ENCODE results near the gene KRT4.

DNA sequence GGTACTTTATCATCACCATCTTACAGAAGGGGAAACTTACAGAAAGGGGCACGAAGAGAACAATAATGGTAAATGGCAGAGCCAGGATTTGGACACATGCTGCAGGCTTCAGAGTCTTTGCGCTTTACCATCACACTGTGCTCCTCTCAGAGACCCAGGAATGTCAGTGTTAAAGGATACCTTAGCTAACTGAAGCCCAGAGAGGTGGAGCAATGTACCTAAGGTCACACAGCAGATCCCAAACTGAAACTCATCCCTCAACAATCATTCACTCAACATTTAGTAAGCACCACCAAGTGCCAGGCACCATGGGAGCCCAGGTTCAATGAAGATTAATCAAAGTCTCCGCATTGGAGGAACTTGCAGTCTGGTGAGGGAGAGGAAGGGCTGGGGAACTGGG is 42.9 kb upstream of the KRT4 start:
- TF ChIP-seq, protein P1, sequence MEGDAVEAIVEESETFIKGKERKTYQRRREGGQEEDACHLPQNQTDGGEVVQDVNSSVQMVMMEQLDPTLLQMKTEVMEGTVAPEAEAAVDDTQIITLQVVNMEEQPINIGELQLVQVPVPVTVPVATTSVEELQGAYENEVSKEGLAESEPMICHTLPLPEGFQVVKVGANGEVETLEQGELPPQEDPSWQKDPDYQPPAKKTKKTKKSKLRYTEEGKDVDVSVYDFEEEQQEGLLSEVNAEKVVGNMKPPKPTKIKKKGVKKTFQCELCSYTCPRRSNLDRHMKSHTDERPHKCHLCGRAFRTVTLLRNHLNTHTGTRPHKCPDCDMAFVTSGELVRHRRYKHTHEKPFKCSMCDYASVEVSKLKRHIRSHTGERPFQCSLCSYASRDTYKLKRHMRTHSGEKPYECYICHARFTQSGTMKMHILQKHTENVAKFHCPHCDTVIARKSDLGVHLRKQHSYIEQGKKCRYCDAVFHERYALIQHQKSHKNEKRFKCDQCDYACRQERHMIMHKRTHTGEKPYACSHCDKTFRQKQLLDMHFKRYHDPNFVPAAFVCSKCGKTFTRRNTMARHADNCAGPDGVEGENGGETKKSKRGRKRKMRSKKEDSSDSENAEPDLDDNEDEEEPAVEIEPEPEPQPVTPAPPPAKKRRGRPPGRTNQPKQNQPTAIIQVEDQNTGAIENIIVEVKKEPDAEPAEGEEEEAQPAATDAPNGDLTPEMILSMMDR (IDR thresholded peaks at IDR 0.05) = no peak
- no peak for TF ChIP-seq POLR2A (IDR thresholded peaks at IDR 0.05)
